ENCODE data around the gene HTRA1. TPM values are rescaled to one million over a fixed set of nuclear protein-coding genes. Genes with fewer than 3 reads are reported as not detected.

HTRA1 gene
- total RNA-seq, 4 donors from 2014 or later = 55.2 to 99.5 (median 80.6) TPM

DNA sequence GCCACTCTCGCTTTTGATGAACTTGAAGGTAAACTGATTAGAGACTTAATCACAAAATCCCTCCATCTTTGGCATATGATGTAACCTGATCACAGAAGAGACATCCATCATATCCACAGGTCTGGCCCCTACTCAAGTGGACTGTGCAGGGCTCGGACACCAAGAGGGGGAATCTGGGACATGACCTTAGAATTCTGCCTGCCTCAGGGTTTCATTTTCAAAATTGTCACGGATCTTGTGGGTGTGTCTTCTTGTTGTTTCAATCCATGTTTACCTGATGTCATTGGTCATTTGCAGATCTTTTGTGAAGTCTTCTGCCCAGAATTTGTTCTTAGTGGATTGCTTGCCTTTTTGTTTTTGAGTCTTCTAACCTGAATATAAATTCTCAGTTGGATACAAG lies 12.8 kb upstream of the HTRA1 start:
- no peak for DNase-seq (ENCODE audit: low spot score in 2 of 2)
- TF ChIP-seq POLR2A (IDR thresholded peaks at IDR 0.05) (no peak), EP300 (IDR thresholded peaks at IDR 0.05) (no peak), POLR2AphosphoS5 (IDR thresholded peaks at IDR 0.05) (no peak), CTCF (IDR thresholded peaks at IDR 0.05) (no peak)
- WGBS = 84% methylated on average over 3 of the region's 3 CpGs
- Histone ChIP-seq H3K27ac (no peak overlapping the region), H3K9me3 (no peaks in the 10 kb centered on the region), H3K4me1 (no peaks in the 10 kb centered on the region), H3K4me3 (no peak overlapping the region), H3K27me3 (no peaks in the 10 kb centered on the region), H3K36me3 (no peaks in the 10 kb centered on the region)

DNA sequence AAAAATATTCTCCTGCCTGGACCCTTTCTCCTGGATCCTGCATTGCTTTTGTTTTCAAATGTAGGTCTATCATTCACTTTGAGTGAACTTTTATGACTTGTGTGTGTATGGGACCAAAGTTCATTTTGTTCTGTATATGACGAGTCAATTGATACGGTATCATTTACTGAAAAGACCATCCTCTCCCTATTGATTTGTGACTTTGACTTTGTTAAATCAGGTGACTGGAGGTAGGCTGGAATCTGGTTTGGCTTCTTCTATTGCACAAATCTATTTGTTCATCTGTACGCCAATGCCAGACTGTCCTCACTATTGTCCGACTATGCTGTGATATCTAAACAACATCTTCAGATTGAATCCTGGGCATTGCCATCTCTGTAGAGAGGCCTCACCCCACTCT lies 12.2 kb upstream of the HTRA1 start:
- Histone ChIP-seq H3K4me3 (no peak overlapping the region), H3K9me3 (no peaks in the 10 kb centered on the region), H3K27ac (no peak overlapping the region), H3K4me1 (no peaks in the 10 kb centered on the region), H3K27me3 (no peaks in the 10 kb centered on the region), H3K36me3 (no peaks in the 10 kb centered on the region)
- 96% methylated on average over 4 of the region's 4 CpGs for whole genome bisulfite sequencing
- TF ChIP-seq EP300 (IDR thresholded peaks at IDR 0.05) (no peak), POLR2AphosphoS5 (IDR thresholded peaks at IDR 0.05) (no peak), CTCF (IDR thresholded peaks at IDR 0.05) (no peak), POLR2A (IDR thresholded peaks at IDR 0.05) (no peak)
- no peak for DNase-seq (ENCODE audit: low spot score in 2 of 2)

- Histone ChIP-seq H3K9me3 (no peaks in the 10 kb centered on the region), H3K36me3 (no peaks in the 10 kb centered on the region), H3K27ac (no peak overlapping the region), H3K4me1 (no peaks in the 10 kb centered on the region), H3K27me3 (no peaks in the 10 kb centered on the region), H3K4me3 (no peak overlapping the region)
- TF ChIP-seq POLR2A (IDR thresholded peaks at IDR 0.05) = no peak
- TF ChIP-seq POLR2AphosphoS5 (IDR thresholded peaks at IDR 0.05) = no peak
- TF ChIP-seq EP300 (IDR thresholded peaks at IDR 0.05) = no peak
- TF ChIP-seq CTCF (IDR thresholded peaks at IDR 0.05) = no peak
- WGBS = 78% methylated on average over 14 of the region's 14 CpGs
- DNase-seq (ENCODE audit: low spot score in 2 of 2) = no peak
Measured at GRCh38 chr10:122450353-122450990, 10.9 kb upstream of the HTRA1 start.

GRCh38 chr10:122454071-122454470 lies 7.3 kb upstream of the HTRA1 start:
- H3K27me3 ChIP-seq = no peaks in the 10 kb centered on the region
- WGBS = 91% methylated on average over 3 of the region's 3 CpGs
- TF ChIP-seq POLR2AphosphoS5 (IDR thresholded peaks at IDR 0.05) = no peak
- no peak for TF ChIP-seq CTCF (IDR thresholded peaks at IDR 0.05)
- TF ChIP-seq EP300 (IDR thresholded peaks at IDR 0.05) = no peak
- TF ChIP-seq POLR2A (IDR thresholded peaks at IDR 0.05) = no peak
- no peaks in the 10 kb centered on the region for H3K9me3 ChIP-seq
- no peaks in the 10 kb centered on the region for H3K4me1 ChIP-seq
- no peak overlapping the region for H3K4me3 ChIP-seq
- no peak for DNase-seq (ENCODE audit: low spot score in 2 of 2)
- no peaks in the 10 kb centered on the region for H3K36me3 ChIP-seq
- H3K27ac ChIP-seq = no peak overlapping the region

GRCh38 chr10:122454603-122455080 lies 6.7 kb upstream of the HTRA1 start, which contains the start of gene ARMS2:
ARMS2 (plus strand) TSS chr10:122454653; CDS start chr10:122454728, 75 bp downstream.
- no peaks in the 10 kb centered on the region for H3K27me3 ChIP-seq
- WGBS = 88% methylated on average over 7 of the region's 7 CpGs
- TF ChIP-seq POLR2AphosphoS5 (IDR thresholded peaks at IDR 0.05) = no peak
- TF ChIP-seq CTCF (IDR thresholded peaks at IDR 0.05) = no peak
- no peak for TF ChIP-seq POLR2A (IDR thresholded peaks at IDR 0.05)
- no peak for TF ChIP-seq EP300 (IDR thresholded peaks at IDR 0.05)
- no peak within 1 kb of the TSS for H3K4me3 ChIP-seq
- H3K36me3 ChIP-seq = no peaks in the 10 kb centered on the region
- H3K4me1 ChIP-seq = no peaks in the 10 kb centered on the region
- DNase-seq (ENCODE audit: low spot score in 2 of 2) = no peak
- no peak within 1 kb of the TSS for H3K27ac ChIP-seq
- no peaks in the 10 kb centered on the region for H3K9me3 ChIP-seq
